GM21360 (cell line): ENCODE measurements around the gene VAMP4.
"Not testable (repeated sequence)": the region's sequence is repeated elsewhere in the genome, so short reads cannot be mapped to it uniquely, and the experiment has no call there.

Source experiments
- ATAC-seq: cut with Tn5 transposase; IDR thresholded peaks from one replicate; pipeline ENCODE4 v1.9.1; 2021; ENCODE audit warnings: mild to moderate bottlenecking, moderate library complexity; ENCODE audit not compliant: unreplicated experiment

Gene VAMP4

GRCh38 chr1:171753182-171753581 lies 11.3 kb upstream of the VAMP4 start:
- ATAC-seq: no peak

- ATAC-seq: no peak
Measured at GRCh38 chr1:171751221-171751620, 9.4 kb upstream of the VAMP4 start.

GRCh38 chr1:171748651-171749050 lies 6.8 kb upstream of the VAMP4 start:
- no peak for ATAC-seq

GRCh38 chr1:171744986-171745385 lies 3.1 kb upstream of the VAMP4 start:
- no peak for ATAC-seq

- no peak for ATAC-seq
Measured at GRCh38 chr1:171743081-171743870, 1.4 kb upstream of the VAMP4 start.

GRCh38 chr1:171742577-171742922 lies 685 bp upstream of the VAMP4 start:
- no peak for ATAC-seq

- ATAC-seq: peak; percentile 32
Measured at GRCh38 chr1:171740987-171741871, 636 bp downstream of the VAMP4 start.

GRCh38 chr1:171740356-171740863 lies 1.5 kb downstream of the VAMP4 start:
- no peak for ATAC-seq

- ATAC-seq: no peak
Measured at GRCh38 chr1:171739656-171740055, 2.2 kb downstream of the VAMP4 start.

GRCh38 chr1:171738911-171739310 lies 3.0 kb downstream of the VAMP4 start:
- ATAC-seq: no peak

GRCh38 chr1:171736196-171736595 lies 5.7 kb downstream of the VAMP4 start:
- ATAC-seq: no peak

GRCh38 chr1:171730052-171730451 lies 11.8 kb downstream of the VAMP4 start:
- ATAC-seq: no peak

- no peak for ATAC-seq
Measured at GRCh38 chr1:171727778-171728177, 14.1 kb downstream of the VAMP4 start.

GRCh38 chr1:171723180-171723579 lies 18.7 kb downstream of the VAMP4 start:
- ATAC-seq: not testable (repeated sequence)

- ATAC-seq: no peak
Measured at GRCh38 chr1:171718848-171719247, 23.0 kb downstream of the VAMP4 start.

GRCh38 chr1:171718216-171718615 lies 23.6 kb downstream of the VAMP4 start:
- ATAC-seq: no peak

GRCh38 chr1:171717062-171717718 lies 24.7 kb downstream of the VAMP4 start:
- no peak for ATAC-seq

- ATAC-seq: no peak
Measured at GRCh38 chr1:171716616-171717015, 25.2 kb downstream of the VAMP4 start.

GRCh38 chr1:171715813-171716251 lies 26.0 kb downstream of the VAMP4 start:
- no peak for ATAC-seq

- no peak for ATAC-seq
Measured at GRCh38 chr1:171712341-171712740, 29.5 kb downstream of the VAMP4 start.

- ATAC-seq: no peak
Measured at GRCh38 chr1:171711643-171712042, 30.2 kb downstream of the VAMP4 start.
